ENCODE results near the gene CRY1. TPM values are rescaled to one million over a fixed set of nuclear protein-coding genes. Genes with fewer than 3 reads are reported as not detected.

The CRY1 gene
- polyA plus RNA-seq, 1 donor from 2014 or later, result 33.4 TPM

DNA sequence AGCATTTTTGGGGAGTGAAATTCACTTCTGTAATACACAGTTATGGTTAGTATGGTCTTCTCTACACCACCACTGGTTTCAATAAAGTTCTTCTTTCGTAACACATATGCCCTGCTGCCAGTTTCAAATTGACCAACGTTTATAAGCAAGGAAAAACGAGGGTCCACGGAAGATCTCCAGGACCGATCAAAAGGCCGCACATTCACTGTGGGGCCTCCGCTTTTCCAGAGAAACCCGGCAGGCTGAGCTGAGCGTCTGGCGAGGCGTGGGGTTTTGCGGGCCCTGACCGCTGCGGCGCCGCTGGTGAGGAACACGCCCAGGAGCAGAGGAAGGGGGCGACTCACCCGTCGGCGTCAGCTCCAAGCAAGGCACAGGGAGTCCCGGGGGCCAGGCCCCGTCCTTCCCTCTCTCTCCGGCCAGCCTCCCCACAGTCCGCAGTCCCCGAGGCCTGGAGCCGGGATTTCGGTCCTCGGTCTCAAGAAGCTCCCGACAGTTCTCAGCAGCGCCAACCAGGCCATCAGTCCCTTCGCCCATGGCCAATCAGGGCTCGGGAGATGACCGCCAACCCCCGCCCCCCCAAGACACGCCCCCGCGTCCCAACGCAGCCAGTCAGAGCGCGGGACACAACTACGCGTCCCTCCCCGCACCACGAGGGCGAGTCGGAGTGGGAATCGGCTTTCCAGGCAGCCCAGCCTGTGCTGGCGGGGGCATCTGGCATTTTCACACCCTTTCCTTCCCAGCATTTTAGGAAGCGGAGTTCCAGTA, 106.5 kb downstream of the CRY1 start, which contains the start of gene MTERF2:
Gene MTERF2, minus strand, starts transcription at position 522 of the 765 bp plus-strand sequence. CDS start 8,432 bp downstream, outside the sequence.
- Histone ChIP-seq H3K9ac (ENCODE audit: low read length) (peak within 1 kb of the TSS; percentile 77), H3K9me3 (ENCODE audit: low read length) (no peaks in the 10 kb centered on the region), H3K4me3 (ENCODE audit: low read length) (peak within 1 kb of the TSS; percentile 97), H3K4me2 (ENCODE audit: low read length) (peak within 1 kb of the TSS; percentile 90), H3K36me3 (ENCODE audit: insufficient read depth, low read length) (peaks cover 4% of the 10 kb centered on the region), H3F3A (ENCODE audit: insufficient read depth, low read length, poor library complexity, severe bottlenecking) (no peaks in the 10 kb centered on the region), H3K9me2 (ENCODE audit: insufficient read depth, low read length) (no peaks in the 10 kb centered on the region), H3K27ac (ENCODE audit: low read length) (peak within 1 kb of the TSS; percentile 63), H4K20me1 (ENCODE audit: insufficient read depth) (no peaks in the 10 kb centered on the region), H3K79me2 (replicated peaks; ENCODE audit: insufficient read depth, low read length) (no peaks in the 10 kb centered on the region), H3K27me3 (ENCODE audit: insufficient read depth, low read depth, low read length) (no peaks in the 10 kb centered on the region), H2AFZ (ENCODE audit: low read depth, low read length) (peak within 1 kb of the TSS; percentile 92)
- TF ChIP-seq EP300 (conservative IDR thresholded peaks at IDR 0.05; ENCODE audit: poor library complexity, severe bottlenecking) (no peak), MXI1 (conservative IDR thresholded peaks at IDR 0.05; ENCODE audit: poor library complexity, severe bottlenecking) (peak; percentile 66), SMC3 (conservative IDR thresholded peaks at IDR 0.05; ENCODE audit: poor library complexity) (peak; percentile 47), RAD21 (conservative IDR thresholded peaks at IDR 0.05) (peak; percentile 30), POLR2AphosphoS5 (IDR thresholded peaks at IDR 0.05) (peak; percentile 68), EZH2 (IDR thresholded peaks at IDR 0.05; ENCODE audit: borderline replicate concordance, insufficient read depth, low read length, poor library complexity, severe bottlenecking) (no peak), TAF1 (IDR thresholded peaks at IDR 0.05; ENCODE audit: low read depth) (peak; percentile 62)
- TF ChIP-seq, protein P1, sequence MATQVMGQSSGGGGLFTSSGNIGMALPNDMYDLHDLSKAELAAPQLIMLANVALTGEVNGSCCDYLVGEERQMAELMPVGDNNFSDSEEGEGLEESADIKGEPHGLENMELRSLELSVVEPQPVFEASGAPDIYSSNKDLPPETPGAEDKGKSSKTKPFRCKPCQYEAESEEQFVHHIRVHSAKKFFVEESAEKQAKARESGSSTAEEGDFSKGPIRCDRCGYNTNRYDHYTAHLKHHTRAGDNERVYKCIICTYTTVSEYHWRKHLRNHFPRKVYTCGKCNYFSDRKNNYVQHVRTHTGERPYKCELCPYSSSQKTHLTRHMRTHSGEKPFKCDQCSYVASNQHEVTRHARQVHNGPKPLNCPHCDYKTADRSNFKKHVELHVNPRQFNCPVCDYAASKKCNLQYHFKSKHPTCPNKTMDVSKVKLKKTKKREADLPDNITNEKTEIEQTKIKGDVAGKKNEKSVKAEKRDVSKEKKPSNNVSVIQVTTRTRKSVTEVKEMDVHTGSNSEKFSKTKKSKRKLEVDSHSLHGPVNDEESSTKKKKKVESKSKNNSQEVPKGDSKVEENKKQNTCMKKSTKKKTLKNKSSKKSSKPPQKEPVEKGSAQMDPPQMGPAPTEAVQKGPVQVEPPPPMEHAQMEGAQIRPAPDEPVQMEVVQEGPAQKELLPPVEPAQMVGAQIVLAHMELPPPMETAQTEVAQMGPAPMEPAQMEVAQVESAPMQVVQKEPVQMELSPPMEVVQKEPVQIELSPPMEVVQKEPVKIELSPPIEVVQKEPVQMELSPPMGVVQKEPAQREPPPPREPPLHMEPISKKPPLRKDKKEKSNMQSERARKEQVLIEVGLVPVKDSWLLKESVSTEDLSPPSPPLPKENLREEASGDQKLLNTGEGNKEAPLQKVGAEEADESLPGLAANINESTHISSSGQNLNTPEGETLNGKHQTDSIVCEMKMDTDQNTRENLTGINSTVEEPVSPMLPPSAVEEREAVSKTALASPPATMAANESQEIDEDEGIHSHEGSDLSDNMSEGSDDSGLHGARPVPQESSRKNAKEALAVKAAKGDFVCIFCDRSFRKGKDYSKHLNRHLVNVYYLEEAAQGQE (IDR thresholded peaks at IDR 0.05; ENCODE audit: borderline replicate concordance), result peak; percentile 37
- TF ChIP-seq, protein P2, sequence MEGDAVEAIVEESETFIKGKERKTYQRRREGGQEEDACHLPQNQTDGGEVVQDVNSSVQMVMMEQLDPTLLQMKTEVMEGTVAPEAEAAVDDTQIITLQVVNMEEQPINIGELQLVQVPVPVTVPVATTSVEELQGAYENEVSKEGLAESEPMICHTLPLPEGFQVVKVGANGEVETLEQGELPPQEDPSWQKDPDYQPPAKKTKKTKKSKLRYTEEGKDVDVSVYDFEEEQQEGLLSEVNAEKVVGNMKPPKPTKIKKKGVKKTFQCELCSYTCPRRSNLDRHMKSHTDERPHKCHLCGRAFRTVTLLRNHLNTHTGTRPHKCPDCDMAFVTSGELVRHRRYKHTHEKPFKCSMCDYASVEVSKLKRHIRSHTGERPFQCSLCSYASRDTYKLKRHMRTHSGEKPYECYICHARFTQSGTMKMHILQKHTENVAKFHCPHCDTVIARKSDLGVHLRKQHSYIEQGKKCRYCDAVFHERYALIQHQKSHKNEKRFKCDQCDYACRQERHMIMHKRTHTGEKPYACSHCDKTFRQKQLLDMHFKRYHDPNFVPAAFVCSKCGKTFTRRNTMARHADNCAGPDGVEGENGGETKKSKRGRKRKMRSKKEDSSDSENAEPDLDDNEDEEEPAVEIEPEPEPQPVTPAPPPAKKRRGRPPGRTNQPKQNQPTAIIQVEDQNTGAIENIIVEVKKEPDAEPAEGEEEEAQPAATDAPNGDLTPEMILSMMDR (IDR thresholded peaks at IDR 0.05; ENCODE audit: poor library complexity, severe bottlenecking), result peak; percentile 2

DNA sequence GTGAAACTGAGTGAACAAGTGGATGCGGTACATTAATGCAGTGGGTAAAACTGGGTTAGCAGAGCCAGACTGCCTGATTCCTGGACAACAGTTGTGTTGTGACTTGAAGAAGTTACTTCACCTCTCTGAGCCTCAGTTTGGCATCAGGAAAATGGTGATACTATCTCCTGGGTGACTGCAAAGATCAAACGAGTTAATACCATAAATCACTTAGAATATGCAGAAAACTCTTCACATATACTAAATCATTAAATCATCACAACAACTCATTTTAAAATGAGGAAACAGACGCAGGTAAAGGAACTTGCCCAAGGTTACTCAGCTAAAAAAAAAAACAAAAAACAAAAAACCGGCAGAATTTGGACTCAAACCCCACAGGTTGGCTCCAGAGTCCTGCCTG, 107.2 kb downstream of the CRY1 start:
- TF ChIP-seq TAF1 (IDR thresholded peaks at IDR 0.05; ENCODE audit: low read depth) (no peak), POLR2AphosphoS5 (IDR thresholded peaks at IDR 0.05) (no peak), RAD21 (conservative IDR thresholded peaks at IDR 0.05) (no peak), EZH2 (IDR thresholded peaks at IDR 0.05; ENCODE audit: borderline replicate concordance, insufficient read depth, low read length, poor library complexity, severe bottlenecking) (no peak), EP300 (conservative IDR thresholded peaks at IDR 0.05; ENCODE audit: poor library complexity, severe bottlenecking) (no peak), SMC3 (conservative IDR thresholded peaks at IDR 0.05; ENCODE audit: poor library complexity) (no peak), MXI1 (conservative IDR thresholded peaks at IDR 0.05; ENCODE audit: poor library complexity, severe bottlenecking) (no peak)
- TF ChIP-seq, protein P2 (IDR thresholded peaks at IDR 0.05; ENCODE audit: poor library complexity, severe bottlenecking), result no peak
- TF ChIP-seq, protein P1 (IDR thresholded peaks at IDR 0.05; ENCODE audit: borderline replicate concordance), result no peak
- peak overlapping the region; percentile 63 for H3K27ac ChIP-seq (ENCODE audit: low read length)
- H2AFZ ChIP-seq (ENCODE audit: low read depth, low read length), result peak overlapping the region; percentile 92

More for the DNA sequence above, 107.2 kb downstream of the CRY1 start:
- H3K9me2 ChIP-seq (ENCODE audit: insufficient read depth, low read length), result no peaks in the 10 kb centered on the region
- no peaks in the 10 kb centered on the region for H3K27me3 ChIP-seq (ENCODE audit: insufficient read depth, low read depth, low read length)
- no peaks in the 10 kb centered on the region for H3K9me3 ChIP-seq (ENCODE audit: low read length)
- peak overlapping the region; percentile 77 for H3K9ac ChIP-seq (ENCODE audit: low read length)
- peak overlapping the region; percentile 90 for H3K4me2 ChIP-seq (ENCODE audit: low read length)
- peaks cover 4% of the 10 kb centered on the region for H3K36me3 ChIP-seq (ENCODE audit: insufficient read depth, low read length)
- H3K4me3 ChIP-seq (ENCODE audit: low read length), result peak overlapping the region; percentile 97
- H4K20me1 ChIP-seq (ENCODE audit: insufficient read depth), result no peaks in the 10 kb centered on the region
- no peaks in the 10 kb centered on the region for H3F3A ChIP-seq (ENCODE audit: insufficient read depth, low read length, poor library complexity, severe bottlenecking)
- H3K79me2 ChIP-seq (replicated peaks; ENCODE audit: insufficient read depth, low read length), result no peaks in the 10 kb centered on the region

All from neural cell (in vitro differentiated cells).